Glutamatergic neuron (in vitro differentiated cells): Measurements from ENCODE around the gene NFATC2. TPM values are rescaled to one million over a fixed set of nuclear protein-coding genes. Genes with fewer than 3 reads are reported as not detected.

Experiments
- DNase-seq: peaks from one replicate; pipeline ENCODE4 v3.0.0; 2022
- H3K27ac Mint-ChIP-seq: one replicate; pipeline ENCODE4 v1.8.0; 2020; ENCODE audit warnings: mild to moderate bottlenecking, mixed read lengths, inconsistent platforms; ENCODE audit not compliant: unreplicated experiment
- H3K27me3 Mint-ChIP-seq: one replicate; pipeline ENCODE4 v1.8.0; 2020; ENCODE audit warnings: mild to moderate bottlenecking, moderate library complexity, mixed read lengths, inconsistent platforms; ENCODE audit not compliant: unreplicated experiment
- H3K36me3 Mint-ChIP-seq: one replicate; pipeline ENCODE4 v1.8.0; 2020; ENCODE audit warnings: mild to moderate bottlenecking, mixed read lengths, inconsistent platforms; ENCODE audit not compliant: unreplicated experiment
- H3K4me1 Mint-ChIP-seq: one replicate; pipeline ENCODE4 v1.8.0; 2020; ENCODE audit warnings: mild to moderate bottlenecking, low read depth, mixed read lengths, inconsistent platforms; ENCODE audit not compliant: unreplicated experiment
- H3K4me3 Mint-ChIP-seq: one replicate; pipeline ENCODE4 v1.8.0; 2020; ENCODE audit warnings: mild to moderate bottlenecking, mixed read lengths, inconsistent platforms; ENCODE audit not compliant: unreplicated experiment
- H3K9me3 Mint-ChIP-seq: one replicate; pipeline ENCODE4 v1.8.0; 2020; ENCODE audit warnings: mild to moderate bottlenecking, moderate library complexity, mixed read lengths, inconsistent platforms; ENCODE audit not compliant: unreplicated experiment
- total RNA-seq: library from RNA; stranded (reverse); fragmentation: NEBNext Ultra II Directional; extraction: Animal tissue kit (Norgen Biotek cat#: 25700); gene quantifications from one replicate; pipeline ENCODE4 v1.2.1, GENCODE V29; 2021; ENCODE audit not compliant: unreplicated experiment
- TF ChIP-seq, protein P1 (sequence below): fragments of 200-600 bp; sonication (generic); IDR thresholded peaks from one replicate; pipeline ENCODE4 v1.5.0; 2021; ENCODE audit not compliant: partially characterized antibody, unreplicated experiment

Gene NFATC2
- total RNA-seq, 1 donor from 2014 or later = not detected

DNA sequence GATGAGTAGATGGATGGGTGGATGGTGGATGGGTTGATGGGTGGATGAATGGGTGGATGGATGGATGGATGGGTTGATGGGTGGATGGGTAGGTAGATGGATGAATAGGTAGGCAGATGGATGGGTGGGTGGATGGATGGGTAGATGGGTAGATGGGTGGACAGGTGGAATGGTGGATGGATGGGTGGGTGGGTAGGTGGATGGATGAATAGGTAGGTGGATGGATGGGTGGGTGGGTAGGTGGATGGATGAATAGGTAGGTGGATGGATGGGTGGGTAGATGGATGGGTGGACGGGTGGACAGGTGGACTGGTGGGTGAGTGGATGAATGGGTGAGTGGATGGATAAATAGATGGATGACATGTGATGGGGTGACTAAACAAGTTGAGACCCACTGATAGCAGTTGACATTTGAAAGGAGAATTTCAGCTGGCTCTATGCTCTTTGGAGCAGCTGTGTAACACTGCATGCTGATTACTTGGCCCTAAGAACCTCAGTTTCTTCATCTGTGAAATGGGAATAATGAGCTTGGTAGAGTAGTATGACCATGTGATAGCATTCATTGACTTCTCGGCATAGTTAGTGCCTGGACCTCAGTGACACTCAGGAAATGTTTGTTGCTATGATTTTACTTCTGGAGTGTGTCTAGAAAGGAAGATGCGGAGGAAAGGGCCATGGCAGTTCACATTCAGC, 184.3 kb downstream of the NFATC2 start:
- DNase-seq = no peak
- peaks cover 1% of the 10 kb centered on the region for H3K9me3 Mint-ChIP-seq
- H3K36me3 Mint-ChIP-seq = no peaks in the 10 kb centered on the region

DNA sequence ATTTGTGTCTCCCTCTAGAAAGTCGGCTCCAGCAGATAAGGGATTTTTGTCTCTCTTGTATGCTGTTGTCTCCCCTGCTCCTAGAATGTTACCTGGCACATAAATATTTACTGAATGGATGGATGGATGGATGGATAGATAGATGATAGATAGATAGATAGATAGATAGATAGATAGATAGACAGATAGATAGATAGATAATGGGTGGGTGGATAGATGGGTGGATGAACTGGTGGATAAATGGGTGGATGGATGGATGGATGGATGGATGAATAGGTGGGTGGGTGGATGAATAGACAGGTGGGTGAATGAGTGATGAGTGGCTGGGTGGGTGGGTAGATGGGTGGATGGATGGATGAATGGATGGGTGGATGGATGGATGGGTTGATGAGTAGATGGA, 185.0 kb downstream of the NFATC2 start:
- DNase-seq = no peak
- H3K4me1 Mint-ChIP-seq = no peaks in the 10 kb centered on the region
- H3K27me3 Mint-ChIP-seq = peaks cover 4% of the 10 kb centered on the region
- H3K27ac Mint-ChIP-seq = no peak overlapping the region
- H3K36me3 Mint-ChIP-seq = no peaks in the 10 kb centered on the region
- H3K9me3 Mint-ChIP-seq = peaks cover 1% of the 10 kb centered on the region
- TF ChIP-seq, protein P1, sequence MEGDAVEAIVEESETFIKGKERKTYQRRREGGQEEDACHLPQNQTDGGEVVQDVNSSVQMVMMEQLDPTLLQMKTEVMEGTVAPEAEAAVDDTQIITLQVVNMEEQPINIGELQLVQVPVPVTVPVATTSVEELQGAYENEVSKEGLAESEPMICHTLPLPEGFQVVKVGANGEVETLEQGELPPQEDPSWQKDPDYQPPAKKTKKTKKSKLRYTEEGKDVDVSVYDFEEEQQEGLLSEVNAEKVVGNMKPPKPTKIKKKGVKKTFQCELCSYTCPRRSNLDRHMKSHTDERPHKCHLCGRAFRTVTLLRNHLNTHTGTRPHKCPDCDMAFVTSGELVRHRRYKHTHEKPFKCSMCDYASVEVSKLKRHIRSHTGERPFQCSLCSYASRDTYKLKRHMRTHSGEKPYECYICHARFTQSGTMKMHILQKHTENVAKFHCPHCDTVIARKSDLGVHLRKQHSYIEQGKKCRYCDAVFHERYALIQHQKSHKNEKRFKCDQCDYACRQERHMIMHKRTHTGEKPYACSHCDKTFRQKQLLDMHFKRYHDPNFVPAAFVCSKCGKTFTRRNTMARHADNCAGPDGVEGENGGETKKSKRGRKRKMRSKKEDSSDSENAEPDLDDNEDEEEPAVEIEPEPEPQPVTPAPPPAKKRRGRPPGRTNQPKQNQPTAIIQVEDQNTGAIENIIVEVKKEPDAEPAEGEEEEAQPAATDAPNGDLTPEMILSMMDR = no peak
- no peak overlapping the region for H3K4me3 Mint-ChIP-seq

More for the DNA sequence above, 184.3 kb downstream of the NFATC2 start:
- TF ChIP-seq, protein P1 = no peak
- no peak overlapping the region for H3K27ac Mint-ChIP-seq
- no peaks in the 10 kb centered on the region for H3K4me1 Mint-ChIP-seq
- peaks cover 4% of the 10 kb centered on the region for H3K27me3 Mint-ChIP-seq
- H3K4me3 Mint-ChIP-seq = no peak overlapping the region

- H3K27me3 Mint-ChIP-seq = peaks cover 4% of the 10 kb centered on the region
- H3K4me3 Mint-ChIP-seq = no peak overlapping the region
- H3K36me3 Mint-ChIP-seq = no peaks in the 10 kb centered on the region
- no peak overlapping the region for H3K27ac Mint-ChIP-seq
- TF ChIP-seq, protein P1 = no peak
- no peaks in the 10 kb centered on the region for H3K4me1 Mint-ChIP-seq
- DNase-seq = no peak
- H3K9me3 Mint-ChIP-seq = peaks cover 1% of the 10 kb centered on the region
Measured at GRCh38 chr20:51356871-51357270, 185.6 kb downstream of the NFATC2 start.

DNA sequence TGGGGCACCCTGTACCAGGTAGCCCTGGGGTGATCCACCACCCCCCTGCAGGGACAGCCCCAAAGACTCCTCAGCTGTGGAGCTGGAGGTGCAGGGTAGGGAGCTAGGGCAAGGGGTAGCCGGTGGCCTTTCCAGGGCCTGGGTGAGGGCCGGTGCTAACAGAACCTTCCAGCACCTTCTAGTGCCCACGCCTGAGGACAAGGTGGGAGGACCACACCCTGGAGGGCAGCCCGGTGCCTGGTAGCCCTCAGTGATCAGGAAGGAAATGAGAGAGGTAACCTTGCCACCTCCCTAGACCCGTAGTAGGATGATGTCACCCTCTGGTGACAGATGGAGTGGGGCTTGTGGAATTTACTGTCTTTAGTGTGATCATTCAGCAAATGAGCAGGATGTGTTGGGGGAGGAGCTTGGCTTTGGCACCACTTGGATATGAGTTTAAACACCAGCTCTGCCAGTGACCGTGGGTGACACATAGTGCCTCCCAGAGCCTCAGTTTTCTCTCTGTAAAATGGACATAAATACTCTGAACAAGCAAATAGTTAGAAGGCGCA, 187.7 kb downstream of the NFATC2 start:
- Mint-ChIP-seq H3K36me3 (no peaks in the 10 kb centered on the region), H3K4me3 (no peak overlapping the region), H3K9me3 (peaks cover 4% of the 10 kb centered on the region), H3K27ac (no peak overlapping the region), H3K27me3 (peaks cover 4% of the 10 kb centered on the region), H3K4me1 (no peaks in the 10 kb centered on the region)
- TF ChIP-seq, protein P1 = no peak
- DNase-seq = no peak

GRCh38 chr20:51354191-51354768, 188.2 kb downstream of the NFATC2 start:
- Mint-ChIP-seq H3K4me1 (no peaks in the 10 kb centered on the region), H3K4me3 (no peak overlapping the region), H3K27ac (no peak overlapping the region), H3K9me3 (peaks cover 4% of the 10 kb centered on the region), H3K36me3 (no peaks in the 10 kb centered on the region), H3K27me3 (peaks cover 6% of the 10 kb centered on the region)
- DNase-seq = no peak
- TF ChIP-seq, protein P1 = no peak
